Astrocyte (in vitro differentiated cells and primary cell): Measurements from ENCODE around the gene ZAP70.

Source experiments
- EZH2 ChIP-seq: IDR thresholded peaks from 2 replicates; pipeline ENCODE4 v1.6.1; 2012; ENCODE audit warnings: mild to moderate bottlenecking, low read length, inconsistent platforms; ENCODE audit not compliant: insufficient read depth
- TF ChIP-seq, protein P1 (sequence below): IDR thresholded peaks from 2 replicates; pipeline ENCODE4 v1.5.1; 2011; ENCODE audit warnings: low read depth, mild to moderate bottlenecking, inconsistent platforms, low read length, moderate library complexity; ENCODE audit not compliant: insufficient read depth

DNA sequence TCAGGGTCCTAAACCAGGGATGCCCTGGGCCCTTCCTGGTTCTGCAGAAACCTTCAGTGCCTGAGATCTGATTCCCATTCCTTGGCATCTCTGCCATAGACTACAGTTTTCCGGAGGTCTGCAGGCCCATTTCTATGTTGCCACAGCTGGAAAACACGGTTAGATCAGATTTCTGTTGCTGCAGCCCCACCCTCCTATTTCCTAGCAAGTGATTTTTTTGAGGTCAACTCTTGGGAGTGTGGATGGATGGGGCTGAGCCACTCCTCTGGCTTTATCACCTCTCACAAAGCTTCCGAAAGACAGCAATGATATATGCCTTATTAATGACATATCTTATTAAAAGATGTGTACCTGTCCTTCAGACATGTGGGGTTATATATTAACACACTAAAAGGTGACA lies 56.3 kb downstream of the ZAP70 start:
- TF ChIP-seq, protein P1, sequence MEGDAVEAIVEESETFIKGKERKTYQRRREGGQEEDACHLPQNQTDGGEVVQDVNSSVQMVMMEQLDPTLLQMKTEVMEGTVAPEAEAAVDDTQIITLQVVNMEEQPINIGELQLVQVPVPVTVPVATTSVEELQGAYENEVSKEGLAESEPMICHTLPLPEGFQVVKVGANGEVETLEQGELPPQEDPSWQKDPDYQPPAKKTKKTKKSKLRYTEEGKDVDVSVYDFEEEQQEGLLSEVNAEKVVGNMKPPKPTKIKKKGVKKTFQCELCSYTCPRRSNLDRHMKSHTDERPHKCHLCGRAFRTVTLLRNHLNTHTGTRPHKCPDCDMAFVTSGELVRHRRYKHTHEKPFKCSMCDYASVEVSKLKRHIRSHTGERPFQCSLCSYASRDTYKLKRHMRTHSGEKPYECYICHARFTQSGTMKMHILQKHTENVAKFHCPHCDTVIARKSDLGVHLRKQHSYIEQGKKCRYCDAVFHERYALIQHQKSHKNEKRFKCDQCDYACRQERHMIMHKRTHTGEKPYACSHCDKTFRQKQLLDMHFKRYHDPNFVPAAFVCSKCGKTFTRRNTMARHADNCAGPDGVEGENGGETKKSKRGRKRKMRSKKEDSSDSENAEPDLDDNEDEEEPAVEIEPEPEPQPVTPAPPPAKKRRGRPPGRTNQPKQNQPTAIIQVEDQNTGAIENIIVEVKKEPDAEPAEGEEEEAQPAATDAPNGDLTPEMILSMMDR = no peak
- no peak for TF ChIP-seq EZH2
